ENCODE data around the gene VSTM1.

DNA sequence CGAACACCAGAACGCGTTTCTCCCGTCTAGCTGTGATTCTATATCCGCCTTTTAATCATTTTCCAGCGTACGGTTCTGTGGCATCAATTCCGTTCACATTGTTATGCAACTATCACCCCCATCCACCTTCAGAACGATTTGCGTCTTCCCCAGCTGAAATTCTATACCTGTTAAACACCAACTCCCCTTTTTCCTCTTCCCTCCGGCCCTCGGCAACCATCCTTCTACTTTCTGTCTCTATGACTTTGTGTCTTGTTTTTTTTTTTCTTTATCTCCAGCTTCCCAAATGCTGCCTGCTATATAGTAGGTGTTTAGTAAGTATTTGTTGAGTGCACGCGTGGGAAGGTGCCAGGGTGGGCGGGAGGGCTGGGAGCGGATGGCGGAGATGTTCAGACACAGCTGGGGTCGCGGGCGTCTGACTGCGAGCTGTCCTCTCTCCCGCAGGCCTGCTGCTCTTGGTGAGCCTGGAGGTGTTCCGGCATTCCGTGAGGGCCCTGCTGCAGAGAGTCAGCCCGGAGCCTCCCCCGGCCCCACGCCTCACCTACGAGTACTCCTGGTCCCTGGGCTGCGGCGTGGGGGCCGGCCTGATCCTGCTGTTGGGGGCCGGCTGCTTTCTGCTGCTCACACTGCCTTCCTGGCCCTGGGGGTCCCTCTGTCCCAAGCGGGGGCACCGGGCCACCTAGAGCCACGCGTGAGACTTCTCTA, 52.0 kb downstream of the VSTM1 start:
- TF ChIP-seq CTCF (conservative IDR thresholded peaks at IDR 0.05) (no peak), EZH2 (IDR thresholded peaks at IDR 0.05; ENCODE audit: low read depth) (no peak)
